Occipital lobe (tissue), 2 donors: Measurements from ENCODE around the gene RNF26. TPM values are rescaled to one million over a fixed set of nuclear protein-coding genes. Genes with fewer than 3 reads are reported as not detected.
"Not testable (repeated sequence)": the region's sequence is repeated elsewhere in the genome, so short reads cannot be mapped to it uniquely, and the experiment has no call there.

ENCODE experiments used
- DNase-seq: peaks from one replicate; lab custom pipeline; 2025; lab: John Stamatoyannopoulos, UW
- total RNA-seq: library from RNA; depleted of rRNA; stranded (reverse); fragments of >200 nt; gene quantifications from one replicate; pipeline ENCODE4 v1.2.3, GENCODE V29; 2014

The RNF26 gene
- total RNA-seq, 1 donor from 2014 or later, result 1.6 TPM

DNA sequence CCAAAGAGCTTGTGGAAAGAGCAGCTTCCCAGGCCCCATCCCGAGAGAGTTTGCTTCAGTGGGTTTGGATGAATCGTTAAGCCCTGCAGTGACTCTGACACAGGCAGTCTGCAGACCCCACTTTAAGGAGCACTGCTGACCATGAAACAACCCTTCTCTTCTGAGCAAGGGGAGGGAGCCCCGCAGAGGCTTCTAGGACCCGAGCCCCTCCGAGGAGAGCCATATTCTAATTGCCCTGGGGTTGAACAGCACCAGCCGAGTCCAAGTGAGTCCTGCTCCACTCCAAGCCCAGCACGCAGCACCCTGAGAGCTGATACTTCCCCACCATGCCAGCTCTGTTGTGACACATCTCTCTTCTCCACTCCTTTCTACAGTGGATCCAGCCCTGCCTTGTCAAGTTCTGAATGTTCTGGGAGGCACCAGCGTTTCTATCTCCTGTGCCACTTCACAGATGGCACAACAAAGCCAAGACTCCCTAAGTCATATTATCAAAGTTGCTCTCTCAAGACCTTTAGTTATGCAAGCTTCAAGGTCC lies 36.8 kb downstream of the RNF26 start:
- no peak for DNase-seq

GRCh38 chr11:119371778-119372182 lies 37.5 kb downstream of the RNF26 start:
- peak; percentile 34 for DNase-seq

GRCh38 chr11:119372260-119373058 lies 38.1 kb downstream of the RNF26 start:
- no peak for DNase-seq

- no peak for DNase-seq
Observed at GRCh38 chr11:119373059-119373920, 39.0 kb downstream of the RNF26 start.

GRCh38 chr11:119373921-119374631 lies 39.7 kb downstream of the RNF26 start:
- peak; percentile 71 for DNase-seq

DNA sequence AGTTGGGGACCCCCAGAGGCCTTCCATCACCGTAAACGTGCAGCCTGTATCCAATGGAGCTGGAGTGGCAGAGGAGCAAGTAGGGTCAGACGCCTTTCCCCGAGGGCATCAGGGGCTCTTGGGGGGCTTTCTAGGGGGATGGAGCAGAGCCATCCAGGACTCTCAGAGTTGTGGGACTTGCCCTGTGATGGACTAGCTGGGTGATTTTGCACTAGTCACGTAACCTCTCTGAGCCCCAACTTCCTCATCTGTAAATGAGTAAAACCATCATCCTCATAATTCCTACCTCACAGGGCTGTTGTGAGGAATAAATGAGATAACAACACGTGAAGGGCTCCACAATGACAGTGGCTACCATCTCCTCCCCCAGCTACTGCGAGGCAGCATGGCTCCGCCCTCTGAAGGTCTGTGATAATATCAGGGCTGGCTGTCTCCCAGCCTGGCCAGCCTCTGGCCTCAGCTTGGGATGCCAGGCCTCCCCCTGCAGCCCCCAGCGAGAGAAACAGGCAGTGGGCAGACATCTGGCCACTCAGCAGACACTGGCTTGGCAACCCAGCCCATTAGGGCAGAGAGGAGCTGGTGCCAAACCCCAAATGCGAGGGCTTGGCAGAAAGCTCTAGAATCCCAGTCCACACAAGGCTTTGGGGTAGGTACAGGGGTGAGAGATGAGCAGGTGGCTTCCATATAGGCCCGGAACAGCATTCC lies 40.5 kb downstream of the RNF26 start:
- DNase-seq, result peak; percentile 50

DNA sequence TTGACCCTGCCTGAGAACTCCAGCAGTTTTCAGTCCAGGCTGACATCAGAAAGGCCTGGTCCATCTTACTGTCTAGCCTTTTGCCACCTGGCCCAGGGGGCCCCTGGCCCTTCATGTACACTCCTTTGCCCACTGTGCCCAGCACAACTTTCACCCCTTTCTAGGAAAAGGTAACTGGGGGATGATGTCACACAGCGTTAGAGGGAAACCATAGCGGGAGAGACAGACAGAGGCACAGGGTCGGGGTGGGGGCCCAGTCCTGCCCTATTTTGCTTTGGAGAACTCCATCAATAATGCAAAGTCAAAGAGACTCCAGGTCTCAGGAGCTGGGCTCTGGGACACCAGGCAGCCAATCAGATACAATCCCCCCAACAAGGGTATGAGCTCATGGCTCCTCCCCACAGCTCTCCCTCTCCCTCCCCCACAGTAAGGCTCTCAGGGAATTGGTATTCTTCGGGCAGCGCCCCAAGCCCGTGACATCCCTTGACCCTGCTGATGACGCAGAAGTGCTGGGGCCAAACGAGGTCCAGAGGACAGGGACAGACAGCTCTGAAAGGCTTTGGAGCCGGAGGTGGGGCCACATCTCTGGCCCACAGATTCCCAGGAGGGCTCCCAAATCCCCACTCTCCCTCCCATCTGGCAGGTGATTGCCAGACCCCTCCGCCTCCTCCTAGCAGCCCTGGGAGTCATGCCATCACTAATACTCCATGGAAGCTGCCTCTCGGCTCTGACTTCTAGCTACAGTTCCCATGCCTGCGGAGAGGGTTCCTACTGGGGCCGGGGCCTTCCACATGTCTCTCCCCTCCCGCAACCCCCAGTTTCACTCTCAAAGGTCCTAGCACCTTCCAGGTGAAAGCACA lies 41.2 kb downstream of the RNF26 start:
- DNase-seq, result peak; percentile 72

- peak; percentile 81 for DNase-seq
Observed at GRCh38 chr11:119376197-119376847, 42.0 kb downstream of the RNF26 start.

DNA sequence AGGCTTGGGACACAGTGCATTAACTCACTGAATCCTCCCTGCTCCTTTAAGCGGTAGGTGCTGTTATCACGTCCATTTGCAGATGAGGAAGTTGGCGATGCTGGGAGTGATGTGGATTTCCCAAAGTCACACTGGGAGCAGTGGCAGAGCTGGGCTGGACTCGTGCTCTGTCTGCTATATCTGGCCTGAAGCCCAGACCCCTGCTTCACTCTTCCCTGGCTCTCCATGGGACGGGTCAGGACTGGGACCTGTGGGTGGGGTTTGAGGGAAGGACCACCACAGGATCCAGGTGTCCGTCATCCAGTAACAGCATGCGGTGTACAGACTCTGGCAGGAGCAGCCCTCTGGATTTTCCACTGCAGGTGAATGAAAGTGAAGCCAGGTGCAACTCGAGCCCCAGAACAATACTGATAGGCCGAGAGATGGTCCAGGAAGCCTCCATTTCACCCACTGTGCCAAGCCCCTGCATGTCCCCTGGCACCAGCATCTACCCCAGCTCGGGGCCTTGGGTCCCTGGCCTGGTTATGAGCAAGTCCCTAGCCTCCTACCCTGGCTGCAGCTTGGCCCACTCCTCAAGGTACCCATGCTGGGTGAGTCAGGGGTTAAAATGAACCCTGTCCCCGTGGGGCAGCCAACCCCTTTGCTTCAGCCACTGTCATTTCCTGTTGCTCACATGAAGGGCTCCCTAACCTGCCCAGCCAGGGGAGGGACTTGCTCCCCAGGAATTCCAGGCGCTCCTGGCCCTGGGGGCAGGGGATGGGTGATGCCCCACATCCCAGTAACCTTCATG lies 43.0 kb downstream of the RNF26 start:
- no peak for DNase-seq

DNA sequence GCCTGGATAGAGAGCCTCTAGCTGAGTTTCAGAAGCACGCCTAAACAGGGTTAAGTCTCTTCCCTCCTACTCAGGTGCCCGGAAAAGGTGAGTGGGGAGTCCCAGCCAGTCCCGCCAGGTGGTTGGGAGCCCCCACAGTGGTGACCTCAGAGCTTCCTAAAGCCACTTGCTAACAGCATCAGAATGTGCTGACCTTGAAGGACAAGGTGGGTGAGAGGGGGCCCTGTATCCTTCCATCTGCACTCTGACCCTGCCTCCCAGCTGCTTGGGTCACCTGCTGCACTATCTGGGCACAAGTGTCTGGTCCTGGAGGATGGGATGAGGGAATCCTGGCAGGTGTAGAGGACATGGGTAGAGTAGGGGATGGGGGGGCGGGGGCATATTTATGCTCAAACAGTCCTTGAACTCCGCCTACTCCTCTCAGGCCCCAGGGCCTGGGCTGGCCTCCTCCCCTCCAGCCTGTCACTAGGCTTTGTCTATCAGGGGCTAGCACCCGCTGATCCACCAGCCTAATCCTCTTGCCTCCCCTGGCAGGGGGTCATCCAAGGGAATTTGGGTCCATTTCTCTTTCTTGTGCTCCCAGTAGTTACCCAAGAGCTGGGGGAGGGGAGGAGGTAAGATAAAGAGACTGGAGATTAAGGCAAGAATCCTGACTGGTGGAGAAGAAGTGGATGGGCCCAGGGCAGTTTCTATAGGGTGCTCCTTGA lies 43.8 kb downstream of the RNF26 start:
- no peak for DNase-seq

DNA sequence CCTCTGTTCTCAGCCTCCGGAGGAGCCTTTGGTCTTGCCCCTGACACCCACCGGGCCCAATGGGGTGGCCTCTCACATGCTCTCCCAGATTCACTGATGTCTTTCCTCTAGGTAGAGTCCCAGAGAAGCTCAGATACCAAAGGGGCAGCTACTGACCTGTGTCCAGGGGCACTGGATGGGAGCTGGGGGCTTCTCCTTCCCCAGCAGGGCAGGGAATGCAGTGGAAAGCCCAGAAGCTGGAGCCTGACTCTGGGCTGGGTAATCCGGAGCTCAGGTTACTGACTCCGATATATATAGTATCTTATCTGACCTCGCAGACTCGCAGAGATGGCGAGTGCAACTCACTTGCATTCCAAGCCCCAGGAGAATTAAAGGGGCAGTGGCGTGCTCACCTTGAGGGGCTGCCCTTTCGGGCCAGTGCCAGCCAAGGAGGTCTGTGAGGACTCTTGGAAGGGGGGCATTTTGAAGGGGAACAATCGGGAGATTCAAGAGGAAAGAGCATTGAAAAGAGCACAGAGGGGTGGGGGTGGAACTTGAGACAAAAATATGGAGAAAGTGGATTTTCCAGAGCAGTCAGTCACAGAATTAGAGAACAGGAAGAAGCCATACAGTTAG lies 44.6 kb downstream of the RNF26 start:
- no peak for DNase-seq

DNA sequence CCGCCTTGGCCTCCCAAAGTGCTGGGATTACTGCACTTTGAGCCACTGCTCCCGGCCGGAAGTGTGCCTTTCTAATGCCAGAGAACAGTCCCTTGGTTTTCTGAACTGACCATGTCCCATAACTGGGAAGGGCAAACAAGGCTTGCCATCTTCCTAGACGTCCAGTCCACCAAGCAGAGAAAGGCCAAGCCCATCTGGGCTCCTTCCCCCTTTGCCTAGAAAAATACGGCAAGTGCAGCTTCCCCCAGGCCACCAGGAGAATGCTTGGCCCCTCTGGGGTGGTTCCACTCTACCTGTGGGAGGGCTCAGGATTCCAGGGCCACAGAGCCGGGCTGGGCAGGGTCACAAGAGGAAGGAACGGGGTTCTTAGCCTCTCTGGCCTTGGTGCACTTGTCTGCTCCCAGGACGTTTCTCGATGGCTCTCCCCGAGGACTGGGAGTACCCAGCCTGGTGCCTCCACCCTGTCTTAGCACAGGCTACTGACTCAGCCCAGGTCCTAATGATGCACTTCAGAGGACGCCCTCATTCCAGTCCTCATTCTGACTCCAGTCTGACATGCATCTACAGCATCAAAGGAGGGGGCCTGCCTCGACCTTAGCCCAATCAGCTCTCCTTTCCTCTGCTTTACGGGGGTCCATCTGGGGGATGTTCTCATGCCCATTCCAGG lies 46.0 kb downstream of the RNF26 start:
- DNase-seq, result no peak

DNA sequence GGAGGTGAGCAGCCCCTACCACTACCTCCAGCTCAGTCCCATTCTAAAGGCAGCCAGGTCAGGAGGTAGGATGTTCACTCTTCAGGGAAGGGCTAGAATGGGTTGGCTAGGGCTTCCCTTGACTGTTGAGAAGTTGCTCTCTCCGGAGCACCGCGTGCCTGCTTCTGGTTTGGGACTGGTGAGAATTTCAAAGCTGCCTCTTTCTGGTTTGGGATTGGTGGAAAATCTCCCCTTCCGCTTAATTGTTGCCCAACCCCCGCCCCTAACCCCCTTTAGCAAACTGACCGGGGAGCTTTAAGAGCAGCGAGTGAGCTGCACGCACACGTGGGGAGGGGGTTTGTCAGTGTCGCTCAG lies 46.5 kb downstream of the RNF26 start:
- no peak for DNase-seq

GRCh38 chr11:119381181-119381988 lies 47.1 kb downstream of the RNF26 start, which contains the start of gene USP2:
Gene USP2 (minus strand): TSS chr11:119381690. CDS start chr11:119373480, 8,210 bp downstream.
- DNase-seq, result peak; percentile 98

DNA sequence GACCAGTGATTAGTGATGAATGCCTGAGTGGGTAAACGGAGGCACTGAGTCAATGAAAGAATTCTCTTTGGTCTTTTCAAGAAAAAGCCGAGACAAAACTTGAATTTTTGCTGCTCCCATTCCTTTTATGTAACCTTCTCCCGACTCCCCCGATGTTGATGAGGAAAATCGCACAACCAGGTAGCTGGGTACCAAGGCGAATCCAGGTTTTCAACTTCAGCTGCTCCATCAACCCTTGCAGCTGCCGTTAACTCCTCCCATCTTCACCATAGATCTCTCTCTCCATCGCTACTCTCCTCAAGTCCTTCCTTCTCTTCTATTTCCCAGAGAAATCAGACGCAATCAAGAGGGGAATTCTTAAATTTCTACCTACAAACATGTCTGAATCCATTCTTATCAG lies 47.8 kb downstream of the RNF26 start:
- no peak for DNase-seq

DNA sequence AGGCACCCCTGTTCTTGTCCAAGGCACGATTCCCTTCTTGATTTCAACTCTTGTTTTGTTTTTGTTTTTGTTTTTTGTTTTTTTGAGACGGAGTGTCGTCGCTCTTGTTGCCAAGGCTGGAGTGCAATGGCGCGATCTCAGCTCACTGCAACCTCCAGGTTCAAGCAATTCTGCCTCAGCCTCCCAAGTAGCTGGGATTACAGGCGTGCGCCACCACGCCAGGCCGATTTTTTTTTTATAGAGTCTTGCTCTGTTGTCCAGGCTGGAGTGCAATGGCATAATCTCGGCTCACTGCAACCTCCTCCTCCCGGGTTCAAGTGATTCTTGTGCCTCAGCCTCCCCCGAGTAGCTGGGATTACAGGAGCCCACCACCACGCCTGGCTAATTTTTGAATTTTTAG lies 48.2 kb downstream of the RNF26 start:
- not testable (repeated sequence) for DNase-seq
